NCI-H226 (cell line): Measurements from ENCODE around the gene CRYGC.
"Not testable (repeated sequence)": the region's sequence is repeated elsewhere in the genome, so short reads cannot be mapped to it uniquely, and the experiment has no call there.

ENCODE experiments used
- DNase-seq: peaks from one replicate; pipeline ENCODE4 v3.0.0-alpha.2; 2015

Gene CRYGC, protein sequence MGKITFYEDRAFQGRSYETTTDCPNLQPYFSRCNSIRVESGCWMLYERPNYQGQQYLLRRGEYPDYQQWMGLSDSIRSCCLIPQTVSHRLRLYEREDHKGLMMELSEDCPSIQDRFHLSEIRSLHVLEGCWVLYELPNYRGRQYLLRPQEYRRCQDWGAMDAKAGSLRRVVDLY

DNA sequence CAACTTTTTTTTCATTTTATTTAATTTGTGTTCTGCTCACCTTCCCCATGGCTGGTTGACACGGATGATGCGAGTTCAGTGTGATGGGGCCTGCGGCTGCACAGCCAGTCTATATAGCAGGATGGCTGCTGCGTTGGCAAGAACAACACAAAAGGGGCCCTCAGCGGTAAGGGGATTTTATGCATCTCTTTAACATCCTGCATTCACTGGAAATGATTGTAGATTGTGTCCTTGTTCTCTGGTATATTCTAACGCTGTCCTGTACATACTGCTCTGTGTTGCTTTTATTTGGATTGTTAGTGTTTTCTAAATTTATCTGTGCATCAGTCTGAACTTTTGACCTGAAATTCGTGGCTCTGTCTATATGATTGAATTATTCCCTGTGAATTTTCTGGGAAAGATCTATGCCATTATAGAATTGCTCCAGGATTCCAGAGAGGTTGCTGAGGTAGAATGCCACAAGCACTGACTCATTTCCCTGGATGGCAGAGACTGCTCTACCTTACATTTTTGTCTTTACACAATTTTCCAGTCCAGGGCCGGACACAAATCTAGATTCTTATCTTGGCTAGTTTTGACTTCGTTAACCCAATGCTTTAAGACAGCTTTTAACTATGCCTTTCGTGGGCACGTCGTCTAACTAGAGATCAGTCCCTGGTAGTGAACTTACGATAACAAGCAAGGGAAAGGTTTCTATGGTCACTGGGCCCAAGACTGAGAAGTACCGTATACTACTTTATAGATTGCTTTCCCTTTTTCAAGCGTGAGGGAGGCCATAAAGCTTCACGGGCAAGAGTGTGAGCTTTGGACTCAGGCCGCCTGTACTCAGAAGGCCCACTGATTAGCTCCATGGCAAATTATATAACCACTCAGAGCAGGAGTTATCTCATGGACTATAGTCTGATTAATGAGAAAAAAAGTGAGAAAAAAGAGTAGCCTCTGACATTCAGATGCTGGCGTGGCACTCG lies at the start of gene CRYGC:
CRYGC (minus strand) TSS at position 85 of the 968 bp plus-strand sequence; CDS start at position 49, 36 bp downstream.
- DNase-seq = peak; percentile 60

DNA sequence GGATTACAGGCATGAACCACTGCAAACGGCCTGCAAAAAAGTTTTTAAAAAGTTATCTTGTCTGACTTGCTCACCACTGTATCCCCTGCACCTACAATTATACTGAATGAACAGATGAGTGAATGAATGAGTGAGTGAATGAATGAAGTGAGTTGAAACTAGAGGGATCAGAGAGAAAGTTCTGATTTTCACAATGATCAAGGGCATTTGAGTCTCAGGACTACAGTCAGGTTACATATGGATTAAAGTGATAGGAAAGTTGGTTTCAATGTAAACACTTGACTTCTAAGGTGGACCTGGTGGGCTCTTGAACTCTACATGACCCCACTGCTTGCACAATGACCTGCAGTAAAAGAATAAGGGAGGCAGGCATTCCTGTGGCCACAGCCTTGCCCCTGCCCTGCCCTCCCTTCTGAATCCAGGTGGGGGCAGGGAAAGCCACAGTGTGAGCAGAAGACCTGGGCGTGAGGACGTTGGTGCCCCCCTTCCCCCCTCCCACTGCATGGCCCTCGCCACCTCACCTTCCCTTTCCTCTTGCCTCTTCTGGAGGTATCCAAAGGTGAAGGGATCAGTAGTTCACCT lies 49.5 kb upstream of the CRYGC start:
- DNase-seq = no peak

DNA sequence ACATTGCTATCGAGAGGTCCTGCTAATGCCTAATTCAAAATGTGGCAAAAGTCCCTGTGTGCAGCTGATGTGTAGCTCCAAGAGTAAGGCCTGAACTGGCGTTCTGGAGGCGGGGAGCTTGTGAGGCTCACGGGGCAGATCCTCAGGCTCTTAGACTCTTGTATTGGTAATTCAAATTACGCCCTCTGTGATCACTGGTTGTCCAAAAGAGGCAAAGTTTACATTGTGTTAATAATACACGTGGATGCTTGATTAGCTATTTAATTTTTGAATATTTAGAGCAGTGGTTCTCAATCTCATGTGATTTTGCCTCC lies 46.2 kb upstream of the CRYGC start:
- DNase-seq = no peak

DNA sequence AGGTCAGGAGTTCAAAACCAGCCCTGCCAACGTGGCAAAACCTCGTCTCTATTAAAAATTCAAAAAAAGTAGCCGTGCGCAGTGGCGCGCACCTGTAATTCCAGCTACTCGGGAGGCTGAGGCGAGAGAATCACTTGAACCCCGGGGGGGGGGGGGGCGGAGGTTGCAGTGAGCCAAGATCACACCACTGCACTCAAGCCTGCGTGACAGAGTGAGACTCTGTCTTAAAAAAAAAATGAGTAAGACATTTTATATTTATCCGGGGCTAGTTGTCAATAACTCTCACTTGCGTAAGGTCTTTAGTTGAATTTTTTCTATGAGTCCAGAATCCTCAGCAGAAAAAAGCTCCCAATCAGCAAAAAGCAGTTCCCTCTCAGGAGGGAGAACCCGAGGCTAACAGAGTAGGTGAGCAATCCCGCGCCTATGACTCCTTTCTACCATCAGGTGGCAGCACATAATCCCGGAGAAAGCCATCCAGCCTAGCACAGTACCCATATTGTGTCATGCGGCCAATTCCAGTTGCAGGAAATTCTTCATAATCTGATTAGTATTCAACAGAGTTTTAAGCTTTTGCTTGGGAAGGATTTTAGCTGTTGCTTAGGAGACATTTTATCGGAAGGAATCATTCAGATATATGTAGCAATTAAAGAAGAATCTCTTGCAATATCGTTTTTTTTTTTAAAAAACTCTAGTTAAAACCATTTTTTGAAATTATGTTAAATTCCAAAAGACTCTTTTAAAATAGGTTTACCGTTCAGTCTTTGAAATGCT lies 45.6 kb upstream of the CRYGC start:
- peak; percentile 44 for DNase-seq

DNA sequence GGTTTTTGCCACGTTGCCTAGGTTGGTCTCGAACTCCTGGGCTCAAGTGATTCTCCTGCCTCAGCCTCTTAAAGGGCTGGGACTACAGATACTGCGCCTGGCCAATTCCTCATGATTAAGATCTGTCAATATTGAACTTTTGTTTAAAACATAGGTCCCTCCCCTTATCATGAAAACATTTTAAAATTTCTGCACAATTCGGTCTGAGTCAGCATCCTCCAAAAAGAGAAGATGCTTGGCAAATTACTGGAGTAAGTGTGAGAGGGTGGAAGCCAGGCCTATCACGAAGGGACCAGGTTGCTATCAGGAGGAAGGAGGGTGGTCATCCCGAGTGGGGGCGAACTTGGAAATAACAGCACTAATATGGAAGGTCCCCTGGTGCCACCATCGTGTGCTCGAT lies 44.5 kb upstream of the CRYGC start:
- DNase-seq = no peak

DNA sequence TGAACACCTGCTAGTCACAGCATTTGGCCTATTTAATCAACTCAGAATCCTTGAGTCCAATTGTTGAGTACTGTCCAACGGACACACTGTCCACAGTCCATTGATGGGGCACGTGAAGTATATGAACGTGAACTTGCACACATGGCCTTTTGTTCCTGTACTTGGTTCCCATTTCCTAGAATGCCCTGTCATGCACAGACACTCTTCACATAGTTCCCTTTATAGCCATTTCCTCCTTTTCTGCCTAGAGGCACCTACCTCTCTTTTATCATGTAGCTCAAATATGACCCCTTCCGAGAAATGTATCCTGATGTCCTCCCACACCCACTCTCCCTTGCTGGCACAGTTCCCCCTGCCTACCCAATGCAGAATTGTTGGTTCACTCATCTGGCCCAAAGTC lies 42.5 kb upstream of the CRYGC start:
- no peak for DNase-seq

DNA sequence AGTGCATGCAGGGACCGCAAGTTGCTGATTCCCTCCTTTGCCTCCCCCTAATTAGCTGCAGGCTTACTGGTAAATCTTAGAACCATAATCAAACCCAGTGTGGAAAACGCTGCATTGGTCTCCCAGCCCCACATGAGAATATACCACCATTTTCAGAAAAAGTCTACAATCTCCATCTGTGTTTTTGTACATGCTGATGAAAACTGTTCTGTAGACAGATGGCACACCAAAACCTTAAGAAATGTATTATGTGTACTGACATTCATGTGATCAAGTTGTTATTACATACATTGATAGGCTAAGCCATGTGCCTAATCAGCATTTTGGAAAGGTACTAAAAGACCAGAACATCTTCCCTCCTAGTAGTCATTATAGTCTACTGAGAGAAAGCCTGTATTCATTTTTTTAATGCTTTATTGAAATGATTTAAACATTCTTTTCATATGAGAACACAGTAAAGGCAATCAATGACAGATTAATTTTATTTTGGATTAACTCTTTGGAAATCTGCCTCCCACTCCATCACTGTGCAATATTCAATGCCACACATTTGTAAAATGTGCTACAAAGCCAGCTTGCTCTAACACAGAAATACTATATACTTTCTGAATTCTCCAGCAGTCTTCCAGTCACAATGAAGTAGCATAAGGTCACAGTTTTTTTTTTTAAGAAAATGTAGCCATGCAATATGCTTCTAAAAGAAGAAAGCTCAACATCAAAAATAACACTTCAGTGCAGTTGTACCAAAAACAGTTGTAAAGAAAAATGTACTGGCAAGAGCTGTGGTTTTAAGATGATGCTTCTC lies 35.5 kb upstream of the CRYGC start:
- DNase-seq = no peak

DNA sequence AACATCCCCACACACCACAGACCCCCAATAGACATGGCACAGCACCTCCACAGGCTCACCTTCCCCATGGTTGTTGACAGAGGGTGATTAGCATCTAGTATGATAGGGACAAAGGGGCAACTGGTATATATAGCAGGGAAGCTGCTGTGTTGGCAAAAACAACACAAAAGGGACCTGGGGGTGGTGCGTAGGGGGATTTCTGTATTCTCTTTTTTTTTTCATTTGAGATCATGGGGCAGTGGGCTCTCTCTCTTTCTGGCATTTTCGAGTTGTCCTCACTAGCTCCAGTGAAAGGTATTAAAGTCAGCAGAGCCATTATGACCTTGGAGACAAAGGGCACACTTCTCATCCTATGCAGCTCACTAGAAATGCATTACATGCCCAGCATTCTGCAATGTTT lies 33.9 kb upstream of the CRYGC start, which contains the start of gene CRYGA:
CRYGA (minus strand) TSS at position 101 of the 400 bp plus-strand sequence; CDS start at position 68, 33 bp downstream.
- DNase-seq = no peak

DNA sequence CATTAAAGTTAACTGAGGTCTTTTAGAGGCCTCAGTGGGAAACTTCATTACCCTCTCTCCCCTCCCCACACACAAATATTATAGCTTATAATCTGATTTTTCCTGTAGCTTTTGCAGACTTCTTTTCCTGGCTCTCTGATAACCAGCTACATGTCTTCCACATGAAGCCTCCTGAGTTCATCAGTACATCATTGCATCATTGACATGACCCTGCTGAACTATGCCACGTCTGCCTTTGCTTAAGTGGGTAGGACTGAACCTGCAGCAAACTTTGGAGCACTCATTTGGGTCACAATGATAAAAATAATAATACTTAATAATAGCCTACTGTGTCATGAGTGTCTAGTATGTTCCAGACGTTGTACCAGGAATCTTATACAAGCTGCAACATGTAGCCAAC lies 26.8 kb upstream of the CRYGC start:
- DNase-seq = no peak

DNA sequence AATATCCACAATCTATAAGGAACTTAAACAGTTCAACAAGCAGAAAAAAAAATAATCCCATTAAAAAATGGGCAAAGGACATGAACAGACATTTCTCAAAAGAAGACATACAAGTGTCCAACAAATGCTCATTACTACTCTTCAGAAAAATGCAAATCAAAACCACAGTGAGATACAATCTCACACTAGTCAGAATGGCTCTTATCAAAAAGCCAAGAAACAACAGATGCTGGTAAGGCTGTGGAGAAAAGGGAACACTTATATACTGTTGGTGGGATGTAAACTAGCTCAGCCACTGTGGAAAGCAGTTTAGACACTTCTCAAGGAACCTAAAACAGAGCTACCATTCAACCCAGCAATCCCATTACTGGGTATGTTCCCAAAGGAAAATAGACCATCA lies 23.5 kb upstream of the CRYGC start:
- no peak for DNase-seq

DNA sequence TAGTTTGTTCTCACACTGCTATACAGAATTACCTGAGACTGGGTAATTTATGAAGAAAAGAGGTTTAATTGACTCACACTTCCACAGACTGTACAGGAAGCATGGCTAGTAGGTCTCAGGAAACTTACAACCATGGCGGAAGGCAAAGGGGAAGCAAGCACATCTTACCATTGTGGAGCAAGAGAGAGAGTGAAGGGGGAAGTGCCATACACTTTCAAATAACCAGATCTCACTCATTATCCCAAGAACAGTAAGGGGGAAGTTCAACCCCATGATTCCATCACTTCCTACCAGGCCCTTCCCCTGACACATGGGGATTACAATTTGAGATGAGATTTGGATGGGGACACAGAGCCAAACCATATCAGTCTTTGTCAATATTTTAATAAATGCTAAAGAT lies 21.3 kb upstream of the CRYGC start:
- no peak for DNase-seq

DNA sequence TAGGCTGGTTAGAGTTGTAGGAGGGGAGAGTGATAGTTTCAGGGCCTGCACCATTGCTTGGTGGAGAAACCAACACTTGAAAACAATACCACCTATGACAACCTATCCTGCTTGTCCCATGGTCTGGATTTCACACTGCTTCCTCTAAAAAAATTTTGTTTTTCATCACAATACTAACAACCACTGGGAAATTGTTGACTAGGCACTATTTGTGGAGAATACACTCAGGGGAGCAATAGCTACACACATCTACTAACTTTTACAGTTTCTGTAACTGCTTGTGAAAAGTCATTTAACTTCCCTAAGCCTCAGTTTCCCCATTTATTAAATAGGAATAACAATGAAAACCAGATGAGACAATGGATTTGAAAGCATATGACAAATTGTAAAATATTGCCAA lies 20.5 kb upstream of the CRYGC start:
- no peak for DNase-seq

DNA sequence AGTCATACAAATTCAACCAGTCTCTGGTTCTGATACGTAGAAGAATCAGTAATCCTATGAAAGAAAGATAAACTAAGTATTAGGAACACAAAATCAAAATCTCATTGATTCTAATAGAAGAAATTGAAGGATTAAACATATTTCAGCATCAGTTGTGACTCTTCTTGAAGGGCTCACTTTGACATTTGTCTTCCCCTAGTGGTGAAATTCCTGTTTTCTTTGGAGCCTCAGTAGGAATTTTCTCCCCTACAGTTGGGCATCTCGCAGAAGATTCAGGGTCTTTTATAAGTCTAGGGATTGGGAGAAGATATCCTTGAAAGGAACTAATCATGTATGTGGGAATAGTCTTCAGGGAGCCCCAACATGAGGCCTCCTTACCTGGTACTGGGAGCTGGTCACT lies 19.2 kb upstream of the CRYGC start:
- DNase-seq = no peak

DNA sequence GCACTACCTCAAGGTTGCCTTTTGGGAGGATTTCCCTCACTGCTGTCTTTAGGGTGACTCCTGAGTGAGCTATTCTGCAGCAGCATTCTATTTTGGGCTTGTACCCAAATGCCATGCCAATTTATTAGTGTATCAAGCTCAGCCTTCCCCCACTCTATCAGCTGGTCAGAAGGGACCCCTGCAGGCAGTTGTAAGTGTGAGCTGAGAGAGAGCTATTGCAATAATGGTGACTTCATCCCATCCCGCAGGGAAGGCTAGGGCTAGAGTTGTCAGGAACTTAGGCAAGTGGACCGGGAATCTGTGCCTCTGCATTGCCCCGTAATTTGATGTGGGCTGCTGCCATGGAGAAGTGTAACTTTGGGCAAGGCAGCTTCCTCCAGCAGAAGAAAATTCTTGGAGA lies 18.1 kb upstream of the CRYGC start:
- no peak for DNase-seq

DNA sequence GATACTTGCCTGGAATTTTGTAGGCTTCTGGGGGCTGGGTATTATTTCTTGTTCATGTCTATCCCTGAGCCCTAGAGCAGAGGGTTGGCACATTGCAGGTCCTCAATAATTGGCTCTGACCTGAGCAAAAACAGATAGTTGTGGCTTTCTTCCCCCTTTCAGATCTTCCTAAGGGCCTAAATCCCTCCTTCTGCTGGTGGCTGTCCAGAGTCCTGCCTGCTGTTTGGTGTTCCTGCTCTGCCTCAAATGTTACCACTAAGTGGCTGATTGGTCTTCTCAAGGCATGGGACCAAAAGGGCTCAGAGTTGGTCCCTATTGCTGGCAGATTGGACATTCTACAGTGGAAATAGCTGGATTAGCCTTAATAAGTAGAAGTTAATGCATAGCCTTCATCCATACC lies 17.4 kb upstream of the CRYGC start:
- DNase-seq = no peak

DNA sequence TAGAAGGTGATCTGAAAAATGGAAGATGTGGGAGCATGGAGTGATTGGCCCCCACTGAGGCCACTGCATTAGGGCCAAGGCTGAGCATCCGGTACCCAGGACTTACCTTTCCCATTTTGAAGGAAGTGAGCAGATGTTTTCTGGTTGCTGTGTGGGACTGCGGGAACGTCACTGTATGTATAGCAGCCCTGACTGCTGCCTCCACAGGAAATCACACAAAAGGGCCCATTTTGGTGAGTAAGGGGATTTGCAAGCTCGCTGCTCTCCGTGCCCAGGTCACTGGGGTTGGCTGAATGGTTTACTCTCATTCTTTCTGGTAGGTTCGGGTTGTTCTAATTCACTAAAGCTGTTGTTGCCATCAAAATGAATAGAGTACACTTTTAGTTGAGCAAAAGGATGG lies 16.4 kb upstream of the CRYGC start, which contains the start of gene CRYGB:
CRYGB (minus strand) TSS at position 153 of the 400 bp plus-strand sequence; CDS start at position 115, 38 bp downstream.
- DNase-seq = no peak

DNA sequence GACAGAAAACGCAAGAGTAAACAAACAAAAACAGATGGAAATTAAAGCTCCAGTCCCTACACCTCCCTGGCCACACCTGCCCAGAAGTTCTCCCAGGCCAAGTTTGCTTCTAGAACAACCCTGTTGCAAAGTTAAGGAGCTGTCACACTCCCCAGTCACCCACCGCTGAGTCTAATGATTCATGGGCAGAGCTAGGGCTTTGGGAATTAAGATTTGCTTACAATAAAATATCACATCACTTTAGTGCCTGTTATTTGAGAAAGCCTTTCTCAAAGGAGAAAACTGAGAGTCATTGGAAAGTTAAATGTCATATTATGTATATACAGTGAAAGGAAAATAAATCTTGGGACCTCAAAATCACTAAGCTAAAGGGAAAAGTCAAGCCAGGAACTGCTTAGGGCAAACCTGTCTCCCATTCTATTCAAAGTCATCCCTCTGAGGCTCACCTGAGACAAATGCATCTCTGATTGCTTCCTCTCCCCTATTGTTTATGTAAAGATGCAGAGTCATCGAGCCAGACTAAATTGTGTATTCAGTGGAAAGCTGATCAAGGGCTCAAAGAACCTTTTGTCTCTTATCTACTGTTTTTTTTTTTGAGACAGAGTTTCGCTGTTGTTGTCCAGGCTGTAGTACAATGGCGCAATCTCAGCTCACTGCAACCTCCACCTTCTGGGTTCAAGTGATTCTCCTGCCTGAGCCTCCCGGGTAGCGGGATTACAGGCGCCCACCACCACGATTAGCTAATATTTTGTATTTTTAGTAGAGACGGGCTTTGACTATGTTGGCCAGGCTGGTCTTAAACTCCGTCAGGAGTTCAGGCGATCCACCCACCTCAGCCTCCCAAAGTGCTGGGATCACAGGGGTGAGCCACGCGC lies 13.5 kb upstream of the CRYGC start:
- no peak for DNase-seq

DNA sequence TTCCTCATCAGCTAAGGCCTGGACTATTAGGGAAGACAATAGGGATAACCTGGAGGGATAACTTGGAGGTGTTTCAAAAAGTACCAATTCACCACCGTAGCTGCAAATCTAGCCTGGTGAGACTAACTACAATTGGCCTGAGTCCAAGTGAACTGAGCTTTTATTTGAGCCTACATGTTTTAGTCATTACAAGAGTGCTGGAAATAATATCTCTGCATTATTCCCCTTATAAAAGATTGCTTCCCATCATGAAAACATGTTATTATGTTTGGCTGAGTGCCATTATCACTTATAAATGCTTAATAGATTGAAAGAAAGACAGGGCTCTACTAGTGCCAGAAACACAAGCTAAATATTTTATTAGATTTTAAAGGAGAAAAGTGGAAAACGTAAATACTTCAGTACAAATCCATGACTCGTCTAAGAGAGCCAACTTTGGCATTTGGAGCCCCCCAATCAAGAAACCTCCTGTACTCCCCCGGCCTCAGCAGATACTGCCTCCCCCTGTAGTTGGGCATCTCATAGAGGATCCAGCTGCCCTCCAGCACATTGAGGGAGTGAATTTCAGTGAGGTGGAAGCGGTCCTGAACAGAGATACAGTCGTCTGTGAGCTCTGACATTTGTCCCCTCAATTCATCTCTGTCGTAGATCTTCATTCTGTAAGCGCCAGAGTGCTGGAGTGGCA lies 12.8 kb upstream of the CRYGC start:
- DNase-seq = no peak

DNA sequence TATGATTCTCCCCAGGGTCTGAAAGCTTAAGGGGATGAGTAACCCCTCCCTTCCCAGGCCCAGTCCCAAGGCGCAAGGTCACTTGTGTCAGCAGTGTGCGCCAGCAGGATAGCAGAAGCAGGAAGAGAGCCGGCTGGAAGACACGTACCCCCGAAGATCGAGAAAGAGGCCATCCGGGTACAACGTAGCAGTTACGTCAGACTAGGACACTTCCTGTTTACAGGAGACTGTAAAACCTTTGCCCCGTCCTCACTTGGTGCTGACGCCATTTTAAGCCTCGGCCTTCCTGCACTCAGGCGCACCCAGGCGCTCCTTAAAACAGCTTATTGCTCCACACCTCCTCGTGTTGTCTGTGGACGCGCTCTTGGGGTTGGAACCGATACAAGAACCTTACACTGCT lies 9.8 kb upstream of the CRYGC start:
- no peak for DNase-seq

DNA sequence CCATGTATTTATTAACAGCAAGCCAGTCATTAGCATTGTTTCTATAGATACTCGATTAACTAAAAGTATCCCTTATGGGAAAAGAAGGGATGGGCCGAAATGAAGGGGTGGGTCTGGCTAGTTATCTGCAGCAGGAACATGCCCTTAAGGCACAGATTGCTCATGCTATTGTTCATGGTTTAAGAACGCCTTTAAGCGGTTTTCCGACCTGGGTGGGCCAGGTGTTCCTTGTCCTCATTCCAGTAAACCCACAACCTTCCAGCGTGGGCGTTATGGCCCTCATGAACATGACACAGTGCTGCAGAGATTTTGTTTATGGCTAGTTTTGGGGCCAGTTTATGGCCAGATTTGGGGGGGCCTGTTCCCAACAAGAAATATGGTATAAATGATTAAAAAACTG lies 8.7 kb upstream of the CRYGC start:
- not testable (repeated sequence) for DNase-seq

DNA sequence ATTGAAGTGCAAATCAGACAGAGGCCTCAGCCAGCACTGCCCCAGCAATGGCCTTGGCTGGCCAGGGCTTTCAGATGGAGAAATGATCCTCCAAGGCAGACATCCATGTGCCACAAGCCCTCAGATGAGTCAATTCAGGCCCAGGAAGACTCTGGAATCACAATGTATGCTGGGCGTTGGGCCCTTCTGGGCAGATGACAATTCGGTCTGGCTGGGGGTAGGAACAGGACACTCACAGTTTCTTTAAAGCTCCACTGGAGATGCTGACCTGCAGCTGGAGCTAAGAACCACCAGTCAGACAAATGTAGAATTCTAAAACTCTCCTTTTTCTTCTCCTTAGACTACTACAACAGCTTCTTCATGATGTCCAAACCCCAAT lies 7.1 kb upstream of the CRYGC start:
- no peak for DNase-seq
